Spleen (tissue), 11 donors: ENCODE measurements around the gene PRR14. TPM values are rescaled to one million over a fixed set of nuclear protein-coding genes. Genes with fewer than 3 reads are reported as not detected.

ENCODE experiments used
- DNase-seq: peaks from one replicate; pipeline ENCODE4 v3.0.0-alpha.2; 2020
- H3K27ac ChIP-seq, 8 donors: fragments of 200-600 bp; sonication (generic) in 7 of 8; 1 replicate in 4 of 8; 2 replicates in 4 of 8; pipeline versions ENCODE4 v1.5.0 to v1.8.0; 2016 to 2021; ENCODE audit warnings: inconsistent platforms in 4 of 8, mild to moderate bottlenecking in 4 of 8, moderate library complexity in 1 of 8
- H3K27me3 ChIP-seq, 7 donors: fragments of 200-600 bp; sonication (generic) in 6 of 7; replicated peaks in 1 of 7; 1 replicate in 4 of 7; 2 replicates in 3 of 7; pipeline versions ENCODE4 v1.5.0 to v1.8.0; 2016 to 2021; ENCODE audit warnings: inconsistent platforms in 3 of 7, mild to moderate bottlenecking in 1 of 7
- H3K36me3 ChIP-seq, 6 donors: fragments of 200-600 bp; sonication (generic) in 5 of 6; 1 replicate in 4 of 6; 2 replicates in 2 of 6; pipeline versions ENCODE4 v1.5.0 to v1.8.0; 2016 to 2021; ENCODE audit warnings: inconsistent platforms in 2 of 6
- H3K4me1 ChIP-seq, 6 donors: fragments of 200-600 bp; sonication (generic) in 5 of 6; 1 replicate in 3 of 6; 2 replicates in 3 of 6; pipeline versions ENCODE4 v1.5.0 to v1.8.0; 2016 to 2021; ENCODE audit warnings: inconsistent platforms in 3 of 6
- H3K4me3 ChIP-seq, 8 donors: fragments of 200-600 bp; sonication (generic) in 7 of 8; 1 replicate in 4 of 8; 2 replicates in 4 of 8; pipeline versions ENCODE4 v1.5.0 to v1.8.0; 2016 to 2021; ENCODE audit warnings: inconsistent platforms in 4 of 8, mild to moderate bottlenecking in 4 of 8, moderate library complexity in 2 of 8
- H3K9me3 ChIP-seq, 8 donors: fragments of 200-600 bp; sonication (generic) in 7 of 8; 1 replicate in 4 of 8; 2 replicates in 4 of 8; pipeline versions ENCODE4 v1.5.0 to v1.8.0; 2016 to 2021; ENCODE audit warnings: inconsistent platforms in 4 of 8
- POLR2A ChIP-seq, 3 donors: fragments of 450-650 bp; IDR thresholded peaks; one replicate each; pipeline ENCODE4 v1.5.1; 2017; ENCODE audit warnings: antibody characterized with exemption in 3 of 3, mild to moderate bottlenecking in 1 of 3
- POLR2AphosphoS5 ChIP-seq, 3 donors: sonication (generic); formaldehyde crosslinking; IDR thresholded peaks; one replicate each; pipeline ENCODE4 v1.5.1; 2017; ENCODE audit warnings: antibody characterized with exemption in 3 of 3
- WGBS, 5 donors: extraction: QIAGEN DNeasy Blood & Tissue Kit in 3 of 5; methylation state at CpG; one replicate each; pipeline versions ENCODE4 v1.1.5 to v1.1.7; 2013 to 2018; 5-methylcytosine and 5-hydroxymethylcytosine counted together
- intact Hi-C: fragments of 100-400 bp; cut with DNase I; formaldehyde crosslinking; loops from one replicate; pipeline ENCODE4 v1.15.0; 2023; ENCODE audit warnings: low total_unique reads
- polyA plus RNA-seq, 3 donors: library from polyadenylated mRNA; stranded (reverse); fragments of 200-250 nt; gene quantifications; one replicate each; pipeline ENCODE4 v1.2.1, GENCODE V29; 2013
- total RNA-seq, 7 donors: library from RNA; depleted of rRNA in 3 of 7; stranded (reverse); fragments of >200 nt in 3 of 7; fragmentation: NEBNext Ultra II Directional in 4 of 7; extraction: Animal tissue kit (Norgen Biotek cat#: 25700) in 4 of 7; gene quantifications; one replicate each; pipeline versions ENCODE4 v1.1.0 to v1.2.1, GENCODE V29; 2016 to 2021
- TF ChIP-seq, protein P1 (sequence below), 11 experiments: fragments of 200-600 bp in 7 of 11; fragments of 450-650 bp in 4 of 11; sonication (generic) in 4 of 11; IDR thresholded peaks in 8 of 11; conservative IDR thresholded peaks in 3 of 11; 1 replicate in 7 of 11; 2 replicates in 4 of 11; pipeline versions ENCODE4 v1.4.0 to v1.8.0; 2016 to 2021; ENCODE audit warnings: antibody characterized with exemption in 11 of 11, inconsistent platforms in 4 of 11, mild to moderate bottlenecking in 1 of 11
- donor health status: healthy with polysubstance abuse.
- donor health status: DM: no; HTN: no; CAD: no; lungs with moderate emphysema.
- donor health status: DM: no; HTN: no; CAD: no.
- donor health status: Bipolar disorder and iron deficiency.
- donor health status: healthy.
- donor health status: DM: no; HTN: no; CAD: no.
- donor health status: DM: yes; HTN: yes; CAD: no.

Gene PRR14
- total and polyA plus RNA-seq, 10 donors = 51.2 to 178 (median 67.3) TPM

DNA sequence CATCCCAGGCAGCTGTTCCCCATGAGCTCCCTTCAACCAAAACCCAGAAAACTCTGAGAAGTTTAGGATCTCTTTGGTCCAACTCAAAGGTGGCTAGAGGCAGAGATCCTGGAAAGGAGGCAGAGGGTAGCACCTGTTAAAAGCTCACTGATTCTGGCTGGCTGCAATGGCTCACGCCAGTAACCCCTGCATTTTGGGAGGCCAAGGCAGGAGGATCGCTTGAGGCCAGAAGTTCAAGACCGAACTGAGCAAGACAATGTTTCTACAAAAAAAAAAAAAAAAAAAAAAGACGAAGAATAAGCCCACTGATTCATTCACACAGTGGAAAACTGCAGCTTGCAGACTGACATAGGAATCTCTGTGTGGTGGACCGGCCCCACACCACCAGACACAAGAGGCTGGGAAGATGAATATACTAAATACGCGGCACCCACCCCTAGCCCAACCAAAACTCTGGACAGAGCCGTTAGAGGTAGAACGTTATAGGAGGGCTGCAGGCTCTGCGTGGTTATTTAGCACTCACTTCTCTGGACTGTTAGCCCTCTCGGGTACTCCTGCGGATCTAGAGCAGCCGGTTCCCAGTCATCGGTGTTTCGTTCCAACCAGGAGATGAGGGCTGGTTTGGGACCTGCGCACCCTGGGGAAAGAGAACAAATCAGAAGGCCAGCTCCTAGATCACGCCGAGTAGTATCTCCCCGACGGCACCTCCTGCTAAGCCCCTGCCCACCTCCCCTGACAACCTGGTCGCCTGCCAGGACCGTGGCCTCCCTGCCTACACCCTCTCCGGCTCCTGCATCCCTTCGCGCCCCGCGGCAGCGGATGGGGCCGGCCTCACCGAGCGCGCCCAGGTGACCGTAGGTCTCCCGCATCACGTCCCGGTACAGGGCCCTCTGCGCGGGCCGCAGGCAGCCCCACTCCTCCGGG is 41.5 kb upstream of the PRR14 start:
- 13 to 23% (median 13%) methylated on average over 23 to 40 of the region's 40 CpGs for WGBS, 5 donors
- Histone ChIP-seq H3K27me3 (no peaks in the 10 kb centered on the region), H3K27ac (peak overlapping the region; percentile 91 to 98 (median 96)), H3K4me3 (peak overlapping the region; percentile 71 to 93 (median 84)), H3K4me1 (peaks cover 0 to 72% (median 46%) of the 10 kb centered on the region in 6 donors), H3K36me3 (peaks cover 3 to 45% (median 30%) of the 10 kb centered on the region in 6 donors), H3K9me3 (no peaks in the 10 kb centered on the region)
- intact Hi-C loops = no loop called here
- peak; percentile 89 for DNase-seq
- TF ChIP-seq POLR2A (IDR thresholded peaks at IDR 0.05) (no peak), POLR2AphosphoS5 (IDR thresholded peaks at IDR 0.05) (no peak)
- TF ChIP-seq, protein P1, sequence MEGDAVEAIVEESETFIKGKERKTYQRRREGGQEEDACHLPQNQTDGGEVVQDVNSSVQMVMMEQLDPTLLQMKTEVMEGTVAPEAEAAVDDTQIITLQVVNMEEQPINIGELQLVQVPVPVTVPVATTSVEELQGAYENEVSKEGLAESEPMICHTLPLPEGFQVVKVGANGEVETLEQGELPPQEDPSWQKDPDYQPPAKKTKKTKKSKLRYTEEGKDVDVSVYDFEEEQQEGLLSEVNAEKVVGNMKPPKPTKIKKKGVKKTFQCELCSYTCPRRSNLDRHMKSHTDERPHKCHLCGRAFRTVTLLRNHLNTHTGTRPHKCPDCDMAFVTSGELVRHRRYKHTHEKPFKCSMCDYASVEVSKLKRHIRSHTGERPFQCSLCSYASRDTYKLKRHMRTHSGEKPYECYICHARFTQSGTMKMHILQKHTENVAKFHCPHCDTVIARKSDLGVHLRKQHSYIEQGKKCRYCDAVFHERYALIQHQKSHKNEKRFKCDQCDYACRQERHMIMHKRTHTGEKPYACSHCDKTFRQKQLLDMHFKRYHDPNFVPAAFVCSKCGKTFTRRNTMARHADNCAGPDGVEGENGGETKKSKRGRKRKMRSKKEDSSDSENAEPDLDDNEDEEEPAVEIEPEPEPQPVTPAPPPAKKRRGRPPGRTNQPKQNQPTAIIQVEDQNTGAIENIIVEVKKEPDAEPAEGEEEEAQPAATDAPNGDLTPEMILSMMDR (IDR thresholded peaks at IDR 0.05 in 8 of 11, conservative IDR thresholded peaks at IDR 0.05 in 3 of 11) = no peak

DNA sequence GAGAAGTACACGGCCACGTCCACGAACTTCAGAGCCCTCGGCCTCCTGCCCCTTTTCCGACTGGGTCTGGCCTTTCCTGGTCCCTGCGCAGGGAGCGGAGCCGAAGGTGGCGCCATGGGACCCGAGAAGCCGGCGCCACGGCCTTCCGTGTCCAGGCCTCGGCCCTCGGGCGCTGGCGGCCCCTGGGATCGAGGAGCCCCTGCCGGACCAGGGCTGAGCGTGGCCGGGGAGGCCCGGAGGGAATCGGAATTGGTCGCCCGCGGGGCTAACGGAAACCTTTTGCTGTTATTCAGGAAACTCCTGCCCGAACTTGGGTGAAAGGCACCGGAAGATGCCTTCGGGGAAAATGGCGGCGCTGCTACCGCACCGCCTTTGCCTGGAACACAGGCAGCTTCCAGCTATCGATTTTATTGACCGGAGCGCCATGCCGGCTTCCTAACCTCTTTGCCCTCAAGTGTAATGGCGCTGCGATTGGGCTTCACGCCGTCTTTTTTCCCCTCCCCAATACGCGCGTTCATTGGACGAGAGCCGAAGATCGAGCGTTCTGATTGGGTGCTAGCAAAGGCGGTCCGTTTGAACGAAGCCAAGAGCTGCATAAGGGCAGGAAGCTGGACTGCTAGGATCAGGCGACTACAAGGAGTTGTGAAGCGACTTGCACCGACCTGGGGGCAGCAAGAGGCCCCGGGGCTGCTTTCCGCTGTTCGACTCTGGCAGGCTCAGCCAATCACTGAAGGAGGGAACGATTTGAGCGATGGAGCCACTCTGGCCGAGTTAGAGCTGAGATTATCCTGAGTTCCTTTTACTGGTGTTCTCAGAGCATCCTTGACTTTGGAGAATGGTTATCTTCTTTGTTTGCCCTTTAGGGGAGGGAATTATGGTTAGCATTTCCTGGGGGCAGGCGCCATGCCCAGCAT is 40.6 kb upstream of the PRR14 start, which contains the start of gene ZNF689:
ZNF689 (minus strand) TSS at position 464 of the 914 bp plus-strand sequence; CDS start at position 116, 348 bp downstream.
- peaks cover 0 to 66% (median 42%) of the 10 kb centered on the region in 6 donors for H3K4me1 ChIP-seq
- H3K27ac ChIP-seq = peak within 1 kb of the TSS; percentile 91 to 98 (median 96)
- H3K27me3 ChIP-seq = no peaks in the 10 kb centered on the region
- WGBS, 5 donors = 0 to 1% (median 1%) methylated on average over 23 to 63 of the region's 63 CpGs
- H3K36me3 ChIP-seq = peaks cover 0 to 36% (median 21%) of the 10 kb centered on the region in 6 donors
- intact Hi-C loops = no loop called here
- DNase-seq = peak; percentile 92
- TF ChIP-seq POLR2AphosphoS5 (IDR thresholded peaks at IDR 0.05) = peak; percentile 81 to 89 (median 84)
- TF ChIP-seq POLR2A (IDR thresholded peaks at IDR 0.05) = peak in 1 of 3 donors; percentile 52
- TF ChIP-seq, protein P1 (IDR thresholded peaks at IDR 0.05 in 8 of 11, conservative IDR thresholded peaks at IDR 0.05 in 3 of 11) = peak in 2 of 11 experiments; percentile 7 to 16
- peak within 1 kb of the TSS; percentile 71 to 93 (median 84) for H3K4me3 ChIP-seq
- H3K9me3 ChIP-seq = no peaks in the 10 kb centered on the region

DNA sequence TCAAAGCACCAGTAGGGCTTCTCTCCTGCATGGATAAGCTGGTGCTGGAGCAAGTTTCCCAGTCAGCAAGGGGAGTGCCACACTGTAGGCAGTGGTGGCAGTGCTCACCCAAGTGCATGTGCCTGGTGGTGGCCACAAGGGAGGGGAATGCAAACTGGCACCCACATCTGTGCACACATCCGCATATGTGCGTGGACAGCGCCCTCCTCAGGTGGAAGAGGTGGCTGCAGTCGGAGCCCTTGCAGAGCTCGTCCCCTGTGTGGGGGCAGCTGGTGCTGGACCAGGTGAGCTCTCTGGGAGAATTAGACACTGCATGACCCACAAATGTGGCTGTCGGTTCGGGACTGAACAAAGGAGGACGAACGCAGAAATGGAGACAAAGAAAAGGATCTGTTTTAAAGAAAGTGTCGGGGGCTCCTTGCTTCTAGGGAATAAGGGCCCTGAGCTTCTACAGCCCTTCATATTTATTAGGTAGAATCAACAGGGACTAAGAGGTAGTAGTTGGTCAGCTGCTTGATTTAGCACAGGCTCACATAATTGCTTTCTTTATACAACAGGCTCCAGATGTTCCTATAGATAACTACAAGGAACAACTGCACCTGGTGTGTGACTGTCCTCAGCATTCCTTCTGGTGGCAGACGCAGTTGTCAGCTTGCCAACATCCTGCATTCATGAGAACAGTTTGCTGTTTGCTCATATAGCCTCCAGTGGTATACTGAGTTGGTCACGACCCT is 35.2 kb upstream of the PRR14 start:
- DNase-seq = peak; percentile 87
- peaks cover 0 to 25% (median 9%) of the 10 kb centered on the region in 6 donors for H3K4me1 ChIP-seq
- TF ChIP-seq POLR2A (IDR thresholded peaks at IDR 0.05) = no peak
- peak in 1 of 3 donors; percentile 16 for TF ChIP-seq POLR2AphosphoS5 (IDR thresholded peaks at IDR 0.05)
- TF ChIP-seq, protein P1 (IDR thresholded peaks at IDR 0.05 in 8 of 11, conservative IDR thresholded peaks at IDR 0.05 in 3 of 11) = peak in 10 of 11 experiments; percentile 13 to 70 (median 46)
- no peak overlapping the region for H3K4me3 ChIP-seq
- H3K27me3 ChIP-seq = no peaks in the 10 kb centered on the region
- intact Hi-C loops = no loop called here
- WGBS, 5 donors = 50 to 63% (median 61%) methylated on average over 12 of the region's 12 CpGs
- H3K36me3 ChIP-seq = no peaks in the 10 kb centered on the region
- H3K27ac ChIP-seq = no peak overlapping the region
- H3K9me3 ChIP-seq = no peaks in the 10 kb centered on the region
